Mesenchymal stem cell (in vitro differentiated cells and primary cell): ENCODE data around the gene ADPRH.

Experiments used
- DNase-seq: peaks from one replicate; pipeline ENCODE4 v3.0.0-alpha.2; 2013
- H2AFZ ChIP-seq: one replicate; pipeline ENCODE4 v1.6.1; 2013; ENCODE audit warnings: low read depth, mild to moderate bottlenecking, control low read depth, inconsistent platforms, low read length, moderate library complexity
- H2AK5ac ChIP-seq: 2 replicates; pipeline ENCODE4 v1.6.1; 2013; ENCODE audit warnings: low read length, moderate library complexity, mild to moderate bottlenecking, inconsistent platforms; ENCODE audit not compliant: severe bottlenecking
- H2BK120ac ChIP-seq: one replicate; pipeline ENCODE4 v1.6.1; 2013; ENCODE audit warnings: low read depth, mild to moderate bottlenecking, inconsistent platforms, low read length, moderate library complexity
- H2BK12ac ChIP-seq, 2 experiments: one replicate each; pipeline ENCODE4 v1.6.1; 2013; ENCODE audit warnings: inconsistent platforms in 2 of 2, low read length in 2 of 2, mild to moderate bottlenecking in 2 of 2, moderate library complexity in 2 of 2, control low read depth in 1 of 2
- H2BK15ac ChIP-seq: one replicate; pipeline ENCODE4 v1.6.1; 2013; ENCODE audit warnings: mild to moderate bottlenecking, low read depth, inconsistent platforms; ENCODE audit not compliant: poor library complexity, severe bottlenecking
- H2BK5ac ChIP-seq: 2 replicates; pipeline ENCODE4 v1.6.1; 2013; ENCODE audit warnings: low read depth, mild to moderate bottlenecking, low read length, control low read depth, inconsistent platforms; ENCODE audit not compliant: poor library complexity, severe bottlenecking
- H3K14ac ChIP-seq, 2 experiments: one replicate each; pipeline ENCODE4 v1.6.1; 2013; ENCODE audit warnings: inconsistent platforms in 2 of 2, low read length in 2 of 2, control low read depth in 1 of 2, mild to moderate bottlenecking in 1 of 2, moderate library complexity in 1 of 2
- H3K18ac ChIP-seq, 2 experiments: one replicate each; pipeline ENCODE4 v1.6.1; 2013; ENCODE audit warnings: inconsistent platforms in 2 of 2, low read length in 2 of 2, control low read depth in 1 of 2, low read depth in 1 of 2, mild to moderate bottlenecking in 1 of 2
- H3K23ac ChIP-seq, 2 experiments: one replicate each; pipeline ENCODE4 v1.6.1; 2013; ENCODE audit warnings: inconsistent platforms in 2 of 2, low read length in 2 of 2, mild to moderate bottlenecking in 2 of 2, moderate library complexity in 2 of 2, control low read depth in 1 of 2
- H3K27ac ChIP-seq: 2 replicates; pipeline ENCODE4 v1.5.1; 2013; ENCODE audit warnings: mild to moderate bottlenecking, moderate library complexity, low read length, control low read depth, inconsistent platforms; ENCODE audit not compliant: poor library complexity, severe bottlenecking
- H3K27me3 ChIP-seq, 2 experiments: 2 replicates each; pipeline versions ENCODE4 v1.6.1 to v1.7.0; 2013; ENCODE audit warnings: low read length in 2 of 2, mild to moderate bottlenecking in 2 of 2, moderate library complexity in 2 of 2, control low read depth in 1 of 2, inconsistent platforms in 1 of 2; ENCODE audit not compliant: control insufficient read depth in 1 of 2, insufficient read depth in 1 of 2
- H3K36me3 ChIP-seq, 2 experiments: 2 replicates each; pipeline versions ENCODE4 v1.6.1 to v1.7.0; 2013; ENCODE audit warnings: low read length in 2 of 2, control low read depth in 1 of 2, inconsistent platforms in 1 of 2, low read depth in 1 of 2, mild to moderate bottlenecking in 1 of 2; ENCODE audit not compliant: insufficient read depth in 2 of 2, control insufficient read depth in 1 of 2
- H3K4ac ChIP-seq, 2 experiments: one replicate each; pipeline ENCODE4 v1.6.1; 2013; ENCODE audit warnings: inconsistent platforms in 2 of 2, low read length in 2 of 2, mild to moderate bottlenecking in 2 of 2, moderate library complexity in 2 of 2, control low read depth in 1 of 2, low read depth in 1 of 2
- H3K4me1 ChIP-seq: 2 replicates; pipeline ENCODE4 v1.6.1; 2013; ENCODE audit warnings: low read depth, low read length, control low read depth; ENCODE audit not compliant: control insufficient read depth, insufficient read depth
- H3K4me2 ChIP-seq: 2 replicates; pipeline ENCODE4 v1.6.1; 2013; ENCODE audit warnings: low read length, mild to moderate bottlenecking, inconsistent platforms; ENCODE audit not compliant: poor library complexity, severe bottlenecking
- H3K4me3 ChIP-seq, 2 experiments: 2 replicates each; pipeline versions ENCODE4 v1.5.1 to v1.7.0; 2013; ENCODE audit warnings: low read length in 2 of 2, mild to moderate bottlenecking in 2 of 2, control low read depth in 1 of 2, low read depth in 1 of 2; ENCODE audit not compliant: insufficient read depth in 1 of 2
- H3K79me1 ChIP-seq: replicated peaks from 2 replicates; pipeline ENCODE4 v1.6.1; 2013; ENCODE audit warnings: mild to moderate bottlenecking, control low read depth, low read length, inconsistent platforms; ENCODE audit not compliant: poor library complexity, severe bottlenecking
- H3K9ac ChIP-seq: 2 replicates; pipeline ENCODE4 v1.7.0; 2013; ENCODE audit warnings: mild to moderate bottlenecking, low read length, moderate library complexity
- H3K9me3 ChIP-seq: 2 replicates; pipeline ENCODE4 v1.7.0; 2013; ENCODE audit warnings: mild to moderate bottlenecking, low read length; ENCODE audit not compliant: control insufficient read depth
- H4K8ac ChIP-seq: one replicate; pipeline ENCODE4 v1.6.1; 2013; ENCODE audit warnings: inconsistent platforms, mild to moderate bottlenecking, low read length, moderate library complexity
- H4K91ac ChIP-seq: one replicate; pipeline ENCODE4 v1.6.1; 2013; ENCODE audit warnings: mild to moderate bottlenecking, low read length, inconsistent platforms
- WGBS: methylation state at CpG from one replicate; pipeline ENCODE4 v1.1.7; 2013; ENCODE audit warnings: mixed read lengths; 5-methylcytosine and 5-hydroxymethylcytosine counted together

The ADPRH gene

DNA sequence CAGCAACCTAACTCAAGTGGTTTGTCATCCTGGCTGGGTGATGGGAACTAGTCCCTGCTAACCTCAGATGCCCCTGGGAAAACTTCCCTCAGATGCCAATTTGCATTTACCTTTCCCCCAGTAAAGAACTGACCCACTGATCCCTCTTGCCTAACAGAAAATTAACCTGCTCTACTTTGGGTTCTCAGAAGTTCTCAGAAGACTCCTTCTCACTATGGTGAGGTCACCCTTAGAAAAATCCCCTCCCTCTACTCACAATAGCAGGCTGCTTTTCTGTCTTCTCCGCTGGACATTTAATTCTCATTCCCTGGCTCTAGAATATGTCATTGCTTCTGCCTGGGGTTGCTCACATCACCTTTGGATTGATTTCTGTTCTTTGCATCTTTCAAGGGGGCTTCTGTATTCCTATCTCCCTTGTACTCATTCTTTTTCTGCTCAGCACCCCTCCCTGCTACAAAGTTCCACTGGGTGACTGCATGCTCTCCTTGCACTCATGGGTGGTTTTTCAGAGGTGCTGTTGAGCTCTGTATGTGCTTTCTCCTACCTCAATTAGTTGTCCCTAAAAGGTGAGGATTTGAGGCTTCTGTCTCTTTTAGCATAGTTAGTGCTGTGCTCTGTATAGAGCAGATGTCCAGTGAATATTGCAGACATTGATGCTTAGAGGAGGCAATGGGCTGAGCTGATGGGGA, 19.3 kb downstream of the ADPRH start:
- peak overlapping the region; percentile 64 for H2AK5ac ChIP-seq
- H2BK120ac ChIP-seq = no peak overlapping the region
- no peaks in the 10 kb centered on the region for H3K36me3 ChIP-seq
- no peak overlapping the region for H2BK15ac ChIP-seq
- no peaks in the 10 kb centered on the region for H3K27me3 ChIP-seq
- DNase-seq = no peak
- no peak overlapping the region for H3K4ac ChIP-seq
- H3K9ac ChIP-seq = no peak overlapping the region
- H2AFZ ChIP-seq = no peak overlapping the region
- H3K14ac ChIP-seq = no peak overlapping the region
- peaks cover 21% of the 10 kb centered on the region for H3K4me1 ChIP-seq
- H4K8ac ChIP-seq = no peak overlapping the region
- peaks cover 2% of the 10 kb centered on the region for H3K79me1 ChIP-seq
- no peak overlapping the region for H3K27ac ChIP-seq
- 90% methylated on average over 1 of the region's 1 CpG for WGBS
- H3K4me3 ChIP-seq = no peak overlapping the region
- no peak overlapping the region for H3K23ac ChIP-seq
- H4K91ac ChIP-seq = no peak overlapping the region
- no peaks in the 10 kb centered on the region for H3K9me3 ChIP-seq
- H3K18ac ChIP-seq = no peak overlapping the region
- H3K4me2 ChIP-seq = no peak overlapping the region
- H2BK5ac ChIP-seq = no peak overlapping the region
- H2BK12ac ChIP-seq = no peak overlapping the region

DNA sequence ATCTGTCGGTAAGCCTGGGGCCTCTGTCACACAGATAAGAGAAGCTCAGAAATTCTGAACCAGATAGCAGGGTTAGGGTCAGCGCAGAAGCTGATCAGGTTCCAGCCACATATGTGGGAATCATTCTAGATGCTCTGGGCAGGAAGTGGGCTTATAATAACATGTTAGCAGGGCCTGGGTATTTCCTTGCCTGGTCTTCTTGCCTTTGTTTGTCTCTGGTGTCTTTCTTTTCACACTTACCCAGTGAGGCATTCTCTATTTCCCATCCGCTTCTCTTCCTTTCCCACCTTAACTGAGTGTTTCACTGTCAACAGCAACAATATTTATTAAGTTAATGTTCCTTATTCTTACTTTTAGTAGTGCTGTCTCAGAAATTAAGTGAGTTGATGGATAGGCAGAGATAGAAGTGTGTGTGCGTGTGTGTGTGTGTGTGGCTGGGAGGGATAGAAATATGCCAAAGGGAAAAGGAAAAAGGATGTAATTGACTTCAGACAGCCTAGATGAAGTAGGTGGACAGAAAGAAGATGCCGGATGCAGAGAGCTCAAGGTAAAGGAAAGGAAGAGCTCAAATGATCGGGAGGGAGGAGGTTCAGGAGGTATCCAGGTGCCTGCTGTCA, 20.4 kb downstream of the ADPRH start:
- no peak overlapping the region for H4K8ac ChIP-seq
- 95% methylated on average over 4 of the region's 6 CpGs for WGBS
- H4K91ac ChIP-seq = no peak overlapping the region

DNA sequence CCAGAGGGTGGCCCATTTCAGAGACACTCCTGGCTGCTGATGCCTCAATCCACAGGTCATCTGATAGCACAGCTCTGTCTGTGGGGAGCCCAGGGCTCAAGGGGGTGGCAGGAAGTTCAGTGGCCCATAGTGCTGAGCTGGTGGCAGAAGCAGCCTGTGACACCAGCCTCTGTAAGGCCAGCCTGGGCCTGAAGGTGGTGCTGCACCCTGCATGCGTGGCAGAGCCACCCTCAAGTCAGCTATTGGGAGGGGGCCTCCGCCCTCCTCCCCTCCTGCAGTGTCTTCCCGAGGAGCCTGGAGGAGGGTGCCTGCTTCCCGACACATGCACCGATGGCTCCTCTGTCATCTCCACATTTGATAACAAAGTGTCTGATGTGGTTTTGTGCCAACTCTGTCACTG, 21.4 kb downstream of the ADPRH start:
- H3K14ac ChIP-seq = peak overlapping the region in 1 of 2 experiments; percentile 82
- H4K91ac ChIP-seq = no peak overlapping the region
- H2BK5ac ChIP-seq = no peak overlapping the region
- no peak for DNase-seq
- no peaks in the 10 kb centered on the region for H3K27me3 ChIP-seq
- H3K79me1 ChIP-seq = peaks cover 2% of the 10 kb centered on the region
- WGBS = 43% methylated on average over 4 of the region's 5 CpGs
- H2AFZ ChIP-seq = no peak overlapping the region
- H3K4me3 ChIP-seq = no peak overlapping the region
- no peak overlapping the region for H2BK15ac ChIP-seq
- no peak overlapping the region for H3K27ac ChIP-seq
- no peaks in the 10 kb centered on the region for H3K36me3 ChIP-seq
- peaks cover 22% of the 10 kb centered on the region for H3K4me1 ChIP-seq
- no peak overlapping the region for H3K9ac ChIP-seq
- no peak overlapping the region for H3K23ac ChIP-seq
- H2BK120ac ChIP-seq = no peak overlapping the region
- no peak overlapping the region for H3K4me2 ChIP-seq
- peak overlapping the region in 1 of 2 experiments; percentile 22 for H3K18ac ChIP-seq
- H2AK5ac ChIP-seq = no peak overlapping the region
- no peaks in the 10 kb centered on the region for H3K9me3 ChIP-seq
- peak overlapping the region in 1 of 2 experiments; percentile 23 for H2BK12ac ChIP-seq
- H3K4ac ChIP-seq = no peak overlapping the region
- no peak overlapping the region for H4K8ac ChIP-seq

More for the DNA sequence above, 20.4 kb downstream of the ADPRH start:
- Histone ChIP-seq H3K18ac (no peak overlapping the region), H3K36me3 (no peaks in the 10 kb centered on the region), H2AK5ac (peak overlapping the region; percentile 82), H2BK5ac (no peak overlapping the region), H2BK120ac (no peak overlapping the region), H3K4me3 (no peak overlapping the region), H3K23ac (no peak overlapping the region), H2AFZ (no peak overlapping the region), H3K79me1 (peaks cover 2% of the 10 kb centered on the region), H3K14ac (no peak overlapping the region), H3K27ac (no peak overlapping the region), H3K9me3 (no peaks in the 10 kb centered on the region), H3K27me3 (no peaks in the 10 kb centered on the region), H3K4me1 (peaks cover 21% of the 10 kb centered on the region), H3K4me2 (no peak overlapping the region), H3K4ac (no peak overlapping the region), H2BK15ac (no peak overlapping the region), H2BK12ac (no peak overlapping the region), H3K9ac (no peak overlapping the region)
- no peak for DNase-seq

DNA sequence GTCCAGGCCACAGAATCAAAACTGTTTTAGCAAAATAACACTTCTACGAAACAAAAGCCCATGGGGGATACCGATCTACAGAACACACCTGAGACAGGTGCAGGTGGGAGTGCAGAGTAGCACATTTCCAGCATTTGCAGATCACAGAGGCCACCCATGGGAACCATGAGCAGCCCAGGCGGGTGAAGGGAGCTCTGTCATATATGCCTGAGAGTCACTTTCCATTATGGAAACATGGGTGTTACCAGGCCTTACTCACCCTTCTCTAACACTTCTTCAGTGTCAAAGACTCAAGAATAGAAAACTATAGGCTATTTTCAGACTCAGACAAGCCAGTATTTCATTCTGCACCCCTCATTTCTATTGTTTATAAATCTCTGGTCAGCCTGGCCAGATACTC, 21.9 kb downstream of the ADPRH start:
- H3K4ac ChIP-seq = no peak overlapping the region
- no peak overlapping the region for H3K4me2 ChIP-seq
- no peaks in the 10 kb centered on the region for H3K27me3 ChIP-seq
- no peak for DNase-seq
- no peak overlapping the region for H4K91ac ChIP-seq
- H3K18ac ChIP-seq = no peak overlapping the region
- no peak overlapping the region for H3K23ac ChIP-seq
- no peak overlapping the region for H2BK15ac ChIP-seq
- no peak overlapping the region for H2BK12ac ChIP-seq
- no peak overlapping the region for H2BK5ac ChIP-seq
- H3K4me1 ChIP-seq = peaks cover 19% of the 10 kb centered on the region
- no peak overlapping the region for H3K27ac ChIP-seq
- H4K8ac ChIP-seq = no peak overlapping the region
- H3K9me3 ChIP-seq = no peaks in the 10 kb centered on the region
- no peak overlapping the region for H2AFZ ChIP-seq
- 98% methylated on average over 3 of the region's 3 CpGs for WGBS
- H2BK120ac ChIP-seq = no peak overlapping the region
- no peak overlapping the region for H3K9ac ChIP-seq
- H3K14ac ChIP-seq = no peak overlapping the region
- H3K4me3 ChIP-seq = no peak overlapping the region
- no peaks in the 10 kb centered on the region for H3K36me3 ChIP-seq
- peaks cover 2% of the 10 kb centered on the region for H3K79me1 ChIP-seq
- no peak overlapping the region for H2AK5ac ChIP-seq
